HL-60 (cell line): Measurements from ENCODE around the gene MKLN1.

Experiments used
- DNase-seq, 2 experiments: peaks; one replicate each; pipeline ENCODE4 v3.0.0-alpha.2; 2010 to 2020; ENCODE audit warnings: low read depth in 1 of 2, low spot score in 1 of 2
- H3K27ac ChIP-seq: fragments of 250-450 bp; sonication (Bioruptor Pico); replicated peaks from 2 replicates; pipeline ENCODE4 v1.5.1; 2020; ENCODE audit warnings: mild to moderate bottlenecking, moderate library complexity
- H3K27me3 ChIP-seq: fragments of 250-450 bp; sonication (Bioruptor Pico); 2 replicates; pipeline ENCODE4 v1.5.1; 2021; ENCODE audit warnings: mild to moderate bottlenecking, moderate library complexity; ENCODE audit not compliant: insufficient read depth, poor library complexity, severe bottlenecking
- H3K4me3 ChIP-seq: replicated peaks from 2 replicates; pipeline ENCODE4 v1.5.1; 2011; ENCODE audit warnings: mild to moderate bottlenecking, control low read depth, low read length; ENCODE audit not compliant: insufficient read depth
- CTCF ChIP-seq: IDR thresholded peaks from one replicate; pipeline ENCODE4 v1.5.1; 2011; ENCODE audit warnings: low read length, control low read depth, inconsistent platforms; ENCODE audit not compliant: insufficient read depth
- GABPA ChIP-seq: IDR thresholded peaks from 2 replicates; pipeline ENCODE4 v1.6.1; 2012; ENCODE audit warnings: low read depth
- POLR2AphosphoS5 ChIP-seq: IDR thresholded peaks from 2 replicates; pipeline ENCODE4 v1.6.1; 2012; ENCODE audit warnings: low read depth
- REST ChIP-seq: IDR thresholded peaks from 2 replicates; pipeline ENCODE4 v1.6.1; 2012; ENCODE audit warnings: low read depth; ENCODE audit not compliant: insufficient replicate concordance
- SPI1 ChIP-seq: IDR thresholded peaks from 2 replicates; pipeline ENCODE4 v1.6.1; 2012; ENCODE audit warnings: low read depth, mild to moderate bottlenecking, borderline replicate concordance
- long read RNA-seq: library from polyadenylated mRNA; unstranded; transcript quantifications from one replicate; pipeline ENCODE4 v2.0.0, GENCODE V29; 2020

The MKLN1 gene
- long read RNA-seq, full-length matches to known transcripts = 28 of 55 reads
- long read RNA-seq, partial matches to known transcripts = 11 of 55 reads
- long read RNA-seq, other reads (novel, unspliced or antisense) = 16 of 55 reads

- DNase-seq = peak; percentile 58 to 84
- H3K27ac ChIP-seq = peak within 1 kb of the TSS; percentile 98
- TF ChIP-seq SPI1 = no peak
- no peak for TF ChIP-seq GABPA
- TF ChIP-seq CTCF = no peak
- peak; percentile 86 for TF ChIP-seq POLR2AphosphoS5
- TF ChIP-seq REST = peak; percentile 49
- H3K27me3 ChIP-seq = no peaks in the 10 kb centered on the region
- peak within 1 kb of the TSS; percentile 86 for H3K4me3 ChIP-seq
These were observed at the start of gene MKLN1 for GRCh38 chr7:131327626-131328376. MKLN1 (plus strand) TSS chr7:131327876; CDS start chr7:131327900, 24 bp downstream.

- TF ChIP-seq REST = no peak
- TF ChIP-seq CTCF = no peak
- TF ChIP-seq SPI1 = no peak
- no peak for TF ChIP-seq POLR2AphosphoS5
- TF ChIP-seq GABPA = no peak
- H3K27ac ChIP-seq = no peak overlapping the region
- DNase-seq = no peak
- H3K27me3 ChIP-seq = no peaks in the 10 kb centered on the region
- H3K4me3 ChIP-seq = no peak overlapping the region
These were observed 48.6 kb upstream of the MKLN1 start for GRCh38 chr7:131279044-131279443.

- Histone ChIP-seq H3K4me3 (no peak overlapping the region), H3K27me3 (no peaks in the 10 kb centered on the region), H3K27ac (no peak overlapping the region)
- DNase-seq = no peak
- TF ChIP-seq REST = no peak
- no peak for TF ChIP-seq GABPA
- no peak for TF ChIP-seq CTCF
- TF ChIP-seq POLR2AphosphoS5 = no peak
- TF ChIP-seq SPI1 = no peak
These were observed 46.2 kb upstream of the MKLN1 start for GRCh38 chr7:131281266-131282048.
